Activated T-cell treated with anti-CD3 and anti-CD28 coated beads, Interleukin-2, amount 50 U/mL, for 24 hours (primary cell): ENCODE data around the gene KTI12.
"Not testable (repeated sequence)": the region's sequence is repeated elsewhere in the genome, so short reads cannot be mapped to it uniquely, and the experiment has no call there.

ENCODE experiments used
- DNase-seq: peaks from one replicate; pipeline ENCODE4 v3.0.0-alpha.2; 2020
- H3K27ac Mint-ChIP-seq: 2 replicates; pipeline ENCODE4 v1.8.0; 2020; ENCODE audit warnings: mild to moderate bottlenecking, mixed read lengths
- H3K27me3 Mint-ChIP-seq: 2 replicates; pipeline ENCODE4 v1.8.0; 2020; ENCODE audit warnings: mixed read lengths
- H3K36me3 Mint-ChIP-seq: 2 replicates; pipeline ENCODE4 v1.8.0; 2020; ENCODE audit warnings: low read depth, mixed read lengths
- H3K4me1 Mint-ChIP-seq: 2 replicates; pipeline ENCODE4 v1.8.0; 2020; ENCODE audit warnings: low read depth, mixed read lengths
- H3K4me3 Mint-ChIP-seq: 2 replicates; pipeline ENCODE4 v1.8.0; 2020; ENCODE audit warnings: mild to moderate bottlenecking, moderate library complexity, mixed read lengths
- H3K9me3 Mint-ChIP-seq: 2 replicates; pipeline ENCODE4 v1.8.0; 2020; ENCODE audit warnings: mixed read lengths

KTI12 gene

GRCh38 chr1:52026278-52026677, 7.3 kb downstream of the KTI12 start:
- H3K9me3 Mint-ChIP-seq, result no peaks in the 10 kb centered on the region
- no peaks in the 10 kb centered on the region for H3K27me3 Mint-ChIP-seq
- H3K27ac Mint-ChIP-seq, result no peak overlapping the region
- H3K36me3 Mint-ChIP-seq, result peaks cover 70% of the 10 kb centered on the region
- no peak overlapping the region for H3K4me3 Mint-ChIP-seq
- peaks cover 19% of the 10 kb centered on the region for H3K4me1 Mint-ChIP-seq
- no peak for DNase-seq

GRCh38 chr1:52022133-52022532, 11.5 kb downstream of the KTI12 start:
- Mint-ChIP-seq H3K4me1 (no peaks in the 10 kb centered on the region), H3K27me3 (no peaks in the 10 kb centered on the region), H3K4me3 (no peak overlapping the region), H3K9me3 (no peaks in the 10 kb centered on the region), H3K36me3 (peaks cover 66% of the 10 kb centered on the region), H3K27ac (no peak overlapping the region)
- no peak for DNase-seq

- H3K4me1 Mint-ChIP-seq, result no peaks in the 10 kb centered on the region
- H3K27me3 Mint-ChIP-seq, result peaks cover 34% of the 10 kb centered on the region
- no peak for DNase-seq
- no peak overlapping the region for H3K27ac Mint-ChIP-seq
- H3K4me3 Mint-ChIP-seq, result no peak overlapping the region
- no peaks in the 10 kb centered on the region for H3K9me3 Mint-ChIP-seq
- H3K36me3 Mint-ChIP-seq, result no peaks in the 10 kb centered on the region
Measured at GRCh38 chr1:52008071-52008809, 25.4 kb downstream of the KTI12 start.

- DNase-seq, result no peak
Measured at GRCh38 chr1:52007215-52008002, 26.2 kb downstream of the KTI12 start.

DNA sequence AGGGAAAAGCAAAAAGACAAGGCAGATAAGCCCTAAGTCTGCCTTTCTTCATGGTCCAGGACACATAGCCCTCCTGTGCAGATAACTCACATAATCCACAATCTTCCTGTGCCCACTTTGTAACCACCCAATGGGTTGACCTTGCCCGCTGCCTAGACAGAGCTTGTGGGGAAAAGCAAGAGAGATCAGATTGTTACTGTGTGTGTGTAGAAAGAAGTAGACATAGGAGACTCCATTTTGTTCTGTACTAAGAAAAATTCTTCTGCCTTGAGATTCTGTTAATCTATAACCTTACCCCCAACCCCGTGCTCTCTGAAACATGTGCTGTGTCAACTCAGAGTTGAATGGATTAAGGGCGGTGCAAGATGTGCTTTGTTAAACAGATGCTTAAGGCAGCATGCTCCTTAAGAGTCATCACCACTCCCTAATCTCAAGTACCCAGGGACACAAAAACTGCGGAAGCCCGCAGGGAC, 27.5 kb downstream of the KTI12 start:
- H3K9me3 Mint-ChIP-seq, H3K27ac Mint-ChIP-seq, H3K4me3 Mint-ChIP-seq, H3K4me1 Mint-ChIP-seq, H3K36me3 Mint-ChIP-seq, DNase-seq: not testable (repeated sequence)
- peaks cover 37% of the 10 kb centered on the region for H3K27me3 Mint-ChIP-seq

More at GRCh38 chr1:52007215-52008002, 26.2 kb downstream of the KTI12 start:
- H3K9me3 Mint-ChIP-seq, result no peaks in the 10 kb centered on the region
- no peaks in the 10 kb centered on the region for H3K36me3 Mint-ChIP-seq
- no peak overlapping the region for H3K4me3 Mint-ChIP-seq
- no peak overlapping the region for H3K27ac Mint-ChIP-seq
- peaks cover 37% of the 10 kb centered on the region for H3K27me3 Mint-ChIP-seq
- H3K4me1 Mint-ChIP-seq, result no peaks in the 10 kb centered on the region

GRCh38 chr1:52005548-52005947, 28.1 kb downstream of the KTI12 start:
- H3K4me3 Mint-ChIP-seq, H3K9me3 Mint-ChIP-seq, H3K27ac Mint-ChIP-seq, DNase-seq, H3K36me3 Mint-ChIP-seq, H3K4me1 Mint-ChIP-seq: not testable (repeated sequence)
- peaks cover 37% of the 10 kb centered on the region for H3K27me3 Mint-ChIP-seq

DNA sequence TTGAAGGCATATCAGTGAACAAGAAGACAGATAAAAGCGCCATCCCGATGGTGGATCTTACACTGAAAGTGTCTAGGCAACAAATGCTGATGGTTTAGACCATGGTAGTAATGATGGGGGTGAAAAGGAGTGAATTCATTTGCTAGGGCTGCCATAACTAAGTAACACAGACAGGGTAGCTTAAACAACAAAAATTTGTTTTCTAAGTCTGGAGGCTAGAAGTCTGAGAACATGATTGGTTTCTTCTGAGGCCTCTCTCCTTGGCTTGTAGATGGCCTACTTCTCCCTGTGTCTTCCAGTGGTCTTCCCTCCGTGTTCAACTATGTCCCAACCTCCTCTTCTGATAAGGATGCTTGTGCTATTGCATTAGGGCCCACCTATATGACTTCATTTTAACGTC, 29.7 kb downstream of the KTI12 start:
- Mint-ChIP-seq H3K27ac (no peak overlapping the region), H3K4me1 (no peaks in the 10 kb centered on the region), H3K9me3 (no peaks in the 10 kb centered on the region), H3K27me3 (peaks cover 37% of the 10 kb centered on the region), H3K36me3 (no peaks in the 10 kb centered on the region), H3K4me3 (no peak overlapping the region)
- no peak for DNase-seq

DNA sequence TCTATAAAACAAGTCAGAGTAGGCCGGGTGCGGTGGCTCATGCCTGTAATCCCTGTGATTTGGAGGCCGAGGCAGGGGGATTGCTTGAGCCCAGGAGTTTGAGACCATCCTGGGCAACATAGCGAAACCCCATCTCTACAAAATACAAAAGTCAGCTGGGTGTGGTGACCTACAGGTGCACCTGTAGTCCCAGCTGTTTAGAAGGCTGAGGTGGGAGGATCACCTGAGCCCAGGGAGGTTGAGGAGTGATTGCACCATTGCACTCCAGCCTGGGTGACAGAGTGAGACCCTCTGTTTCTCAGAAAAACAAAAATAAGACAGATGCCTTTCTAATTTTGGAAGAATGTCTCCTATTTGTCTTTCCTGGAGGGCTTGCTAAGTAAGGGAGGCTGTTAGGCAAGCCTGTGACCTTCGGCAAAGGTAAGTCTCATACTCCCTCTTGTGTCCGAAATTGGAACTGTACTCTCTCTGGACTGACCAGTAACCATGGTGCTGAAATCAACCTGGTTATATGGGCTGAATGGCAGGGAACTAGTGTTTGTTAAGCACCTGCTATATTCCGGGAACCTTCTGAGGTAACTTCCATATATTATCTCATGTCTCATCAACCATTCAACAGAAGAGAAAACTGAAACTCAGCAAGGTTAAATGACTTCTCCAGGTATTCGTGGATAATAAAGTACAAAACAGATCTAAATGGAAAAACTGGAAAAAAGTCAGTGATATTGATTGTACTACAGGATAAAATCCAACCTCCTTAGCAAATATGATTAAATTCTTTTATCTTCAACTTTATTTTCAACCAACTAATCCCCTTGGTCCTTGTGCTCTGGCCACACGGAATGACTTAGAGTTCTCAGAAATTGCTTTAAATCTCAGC, 31.3 kb downstream of the KTI12 start:
- Mint-ChIP-seq H3K9me3 (no peaks in the 10 kb centered on the region), H3K27me3 (peaks cover 26% of the 10 kb centered on the region), H3K36me3 (no peaks in the 10 kb centered on the region), H3K4me3 (no peak overlapping the region), H3K4me1 (no peaks in the 10 kb centered on the region), H3K27ac (no peak overlapping the region)
- DNase-seq, result no peak

DNA sequence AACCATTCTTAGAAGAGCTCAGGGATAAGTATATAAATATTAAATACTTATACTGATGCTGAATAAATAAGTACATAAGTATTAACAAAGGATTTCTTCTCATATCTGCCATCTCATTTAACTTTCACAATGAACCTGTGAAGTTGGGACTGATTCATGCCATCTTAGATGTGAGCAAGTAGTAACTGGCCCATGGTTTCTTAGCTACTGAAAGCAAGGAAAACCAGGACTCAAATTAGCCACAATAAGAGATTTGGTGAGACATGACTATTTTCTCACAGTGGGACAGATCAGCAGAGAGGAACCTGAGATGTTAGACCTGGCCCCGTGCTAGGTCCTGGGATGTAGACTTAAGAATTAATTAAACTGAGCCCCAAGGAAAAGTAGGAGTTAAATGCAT, 34.9 kb downstream of the KTI12 start:
- Mint-ChIP-seq H3K27me3 (peaks cover 11% of the 10 kb centered on the region), H3K4me3 (no peak overlapping the region), H3K27ac (no peak overlapping the region), H3K9me3 (no peaks in the 10 kb centered on the region), H3K4me1 (no peaks in the 10 kb centered on the region), H3K36me3 (no peaks in the 10 kb centered on the region)
- no peak for DNase-seq

DNA sequence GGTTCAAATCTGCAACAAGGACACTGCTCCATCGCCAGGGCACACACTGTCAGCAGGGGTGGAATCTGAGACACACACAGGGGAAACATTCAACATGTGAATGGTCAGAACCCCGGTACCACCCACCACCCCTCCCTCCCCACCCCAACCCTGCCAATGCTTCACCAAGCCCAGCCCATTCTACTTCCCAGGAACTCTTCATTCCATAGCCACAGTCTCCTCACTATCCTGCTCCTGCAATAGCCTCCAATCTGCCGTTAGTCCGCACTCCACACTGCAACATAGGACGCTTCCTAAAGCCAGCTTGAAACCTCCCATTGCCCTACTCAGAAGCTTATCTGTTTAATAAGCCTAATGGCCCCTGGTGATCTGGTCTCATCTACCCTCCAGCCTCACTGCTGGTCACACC, 35.6 kb downstream of the KTI12 start:
- Mint-ChIP-seq H3K27me3 (peaks cover 14% of the 10 kb centered on the region), H3K36me3 (no peaks in the 10 kb centered on the region), H3K9me3 (no peaks in the 10 kb centered on the region), H3K4me3 (no peak overlapping the region), H3K27ac (no peak overlapping the region), H3K4me1 (no peaks in the 10 kb centered on the region)
- DNase-seq, result no peak

DNA sequence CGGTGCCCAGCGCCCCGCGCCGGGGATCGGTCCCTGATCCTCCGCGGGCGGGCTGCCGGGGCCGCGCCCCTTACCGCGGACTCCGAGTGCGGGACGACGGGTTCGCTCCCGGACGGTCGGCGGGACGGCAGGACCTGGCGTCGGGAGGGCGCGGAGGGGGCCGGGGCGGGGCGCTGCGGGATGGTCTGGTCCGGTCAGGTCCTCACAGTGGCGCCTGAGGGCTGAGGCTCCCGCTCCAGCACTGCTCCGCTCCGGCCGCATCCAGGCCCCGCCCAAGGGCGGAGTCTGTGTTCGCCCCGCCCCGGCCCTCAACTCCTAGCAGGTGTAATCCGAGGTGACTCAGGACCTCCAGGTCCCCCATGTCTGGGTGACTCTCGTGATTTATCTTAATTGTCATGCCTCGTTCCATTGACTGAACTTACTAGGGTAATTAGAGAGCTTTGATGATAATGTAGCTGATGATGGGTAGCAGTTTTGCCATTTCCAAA, 43.1 kb downstream of the KTI12 start, which contains the start of gene RAB3B:
Gene RAB3B (minus strand): TSS at position 223 of the 488 bp plus-strand sequence. CDS start 13,583 bp downstream, outside the sequence.
- Mint-ChIP-seq H3K36me3 (no peaks in the 10 kb centered on the region), H3K27me3 (peaks cover 32% of the 10 kb centered on the region), H3K27ac (peak within 1 kb of the TSS; percentile 3), H3K4me1 (peaks cover 9% of the 10 kb centered on the region), H3K9me3 (no peaks in the 10 kb centered on the region), H3K4me3 (peak within 1 kb of the TSS; percentile 71)
- DNase-seq, result peak; percentile 90

- DNase-seq, result no peak
- H3K9me3 Mint-ChIP-seq, result no peaks in the 10 kb centered on the region
- H3K27me3 Mint-ChIP-seq, result peaks cover 32% of the 10 kb centered on the region
Measured at GRCh38 chr1:51989582-51990477, 43.8 kb downstream of the KTI12 start.

DNA sequence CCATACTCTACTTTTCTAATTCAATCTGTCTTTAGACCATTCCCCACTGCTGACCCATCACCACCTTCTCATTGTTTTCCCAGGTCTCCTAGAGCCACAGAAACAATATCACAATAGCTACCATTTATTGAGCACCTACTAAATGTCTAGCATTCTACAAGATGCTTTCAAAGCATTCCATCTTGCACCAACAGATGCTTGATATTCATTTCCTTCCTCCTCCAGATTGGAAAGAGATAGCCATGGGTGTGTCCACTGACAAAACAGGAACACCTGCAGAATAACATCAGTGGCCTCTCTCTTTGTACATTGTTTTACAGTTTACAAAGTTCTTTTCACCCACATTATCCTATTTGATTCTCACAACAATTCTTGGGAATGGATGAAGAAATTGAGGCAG, 45.4 kb downstream of the KTI12 start:
- H3K9me3 Mint-ChIP-seq, result no peaks in the 10 kb centered on the region
- no peak for DNase-seq
- H3K27me3 Mint-ChIP-seq, result peaks cover 24% of the 10 kb centered on the region
- H3K27ac Mint-ChIP-seq, result no peak overlapping the region
- H3K4me1 Mint-ChIP-seq, result peaks cover 9% of the 10 kb centered on the region
- no peak overlapping the region for H3K4me3 Mint-ChIP-seq
- no peaks in the 10 kb centered on the region for H3K36me3 Mint-ChIP-seq

More at GRCh38 chr1:51989582-51990477, 43.8 kb downstream of the KTI12 start:
- Mint-ChIP-seq H3K27ac (no peak overlapping the region), H3K36me3 (no peaks in the 10 kb centered on the region), H3K4me3 (peak overlapping the region; percentile 37), H3K4me1 (peaks cover 9% of the 10 kb centered on the region)
